Subcutaneous adipose tissue (tissue), 4 donors: ENCODE data around the gene CLIC3. TPM values are rescaled to one million over a fixed set of nuclear protein-coding genes. Genes with fewer than 3 reads are reported as not detected.

Experiments used
- CTCF ChIP-seq: fragments of 450-650 bp; IDR thresholded peaks from one replicate; pipeline ENCODE4 v1.5.1; 2016; ENCODE audit warnings: low read depth, mild to moderate bottlenecking, control low read depth, antibody characterized with exemption, moderate library complexity
- total RNA-seq, 4 donors: library from RNA; depleted of rRNA; stranded (reverse); fragments of >200 nt; gene quantifications; one replicate each; pipeline ENCODE4 v1.1.0, GENCODE V29; 2016

The CLIC3 gene
- total RNA-seq, 4 donors from 2014 or later: 1.8 to 2.2 TPM; not detected in 2

- TF ChIP-seq CTCF: no peak
Measured at GRCh38 chr9:137018761-137019559, 22.6 kb upstream of the CLIC3 start.

- TF ChIP-seq CTCF: no peak
Measured at GRCh38 chr9:137017791-137018497, 21.6 kb upstream of the CLIC3 start.

- TF ChIP-seq CTCF: no peak
Measured at GRCh38 chr9:137017071-137017470, 20.7 kb upstream of the CLIC3 start.

GRCh38 chr9:137016436-137016835, 20.1 kb upstream of the CLIC3 start:
- no peak for TF ChIP-seq CTCF

GRCh38 chr9:137015976-137016375, 19.6 kb upstream of the CLIC3 start:
- no peak for TF ChIP-seq CTCF

GRCh38 chr9:137015540-137015930, 19.2 kb upstream of the CLIC3 start:
- no peak for TF ChIP-seq CTCF

GRCh38 chr9:137014776-137015539, 18.6 kb upstream of the CLIC3 start:
- TF ChIP-seq CTCF: no peak
